Peyer's patch (tissue), 4 donors: ENCODE data around the gene CACNA2D3. TPM values are rescaled to one million over a fixed set of nuclear protein-coding genes. Genes with fewer than 3 reads are reported as not detected.

Experiments used
- DNase-seq, 3 donors: peaks; one replicate each; pipeline ENCODE4 v3.0.0-alpha.2; 2017 to 2019
- H3K27ac ChIP-seq, 4 donors: fragments of 200-600 bp; sonication (generic); one replicate each; pipeline ENCODE4 v1.5.1; 2016 to 2019
- H3K27me3 ChIP-seq, 2 donors: fragments of 200-600 bp; sonication (generic); one replicate each; pipeline ENCODE4 v1.5.1; 2019
- H3K36me3 ChIP-seq, 3 donors: fragments of 200-600 bp; sonication (generic); one replicate each; pipeline ENCODE4 v1.5.1; 2016 to 2019
- H3K4me1 ChIP-seq, 4 donors: fragments of 200-600 bp; sonication (generic); one replicate each; pipeline ENCODE4 v1.5.1; 2016 to 2019
- H3K4me3 ChIP-seq, 4 donors: fragments of 200-600 bp; sonication (generic); 1 replicate in 3 of 4; 2 replicates in 1 of 4; pipeline ENCODE4 v1.5.1; 2016 to 2019; ENCODE audit warnings: mild to moderate bottlenecking in 1 of 4
- H3K9me3 ChIP-seq, 4 donors: fragments of 200-600 bp; sonication (generic); one replicate each; pipeline ENCODE4 v1.5.1; 2016 to 2019; ENCODE audit warnings: mild to moderate bottlenecking in 1 of 4
- POLR2A ChIP-seq, 2 donors: fragments of 450-650 bp; IDR thresholded peaks; one replicate each; pipeline ENCODE4 v1.5.1; 2017; ENCODE audit warnings: antibody characterized with exemption in 2 of 2, mild to moderate bottlenecking in 2 of 2, moderate library complexity in 2 of 2
- total RNA-seq, 4 donors: library from RNA; depleted of rRNA; stranded (reverse); fragments of >200 nt; gene quantifications; one replicate each; pipeline ENCODE4 v1.1.0, GENCODE V29; 2016
- TF ChIP-seq, protein P1 (sequence below), 6 experiments: fragments of 450-650 bp in 4 of 6; fragments of 200-600 bp in 2 of 6; sonication (generic) in 1 of 6; IDR thresholded peaks; one replicate each; pipeline ENCODE4 v1.5.1; 2017 to 2019; ENCODE audit warnings: antibody characterized with exemption in 6 of 6, mild to moderate bottlenecking in 3 of 6, moderate library complexity in 1 of 6

Gene CACNA2D3
- total RNA-seq, 4 donors from 2014 or later = 0.27 to 5.0 TPM; not detected in 2

DNA sequence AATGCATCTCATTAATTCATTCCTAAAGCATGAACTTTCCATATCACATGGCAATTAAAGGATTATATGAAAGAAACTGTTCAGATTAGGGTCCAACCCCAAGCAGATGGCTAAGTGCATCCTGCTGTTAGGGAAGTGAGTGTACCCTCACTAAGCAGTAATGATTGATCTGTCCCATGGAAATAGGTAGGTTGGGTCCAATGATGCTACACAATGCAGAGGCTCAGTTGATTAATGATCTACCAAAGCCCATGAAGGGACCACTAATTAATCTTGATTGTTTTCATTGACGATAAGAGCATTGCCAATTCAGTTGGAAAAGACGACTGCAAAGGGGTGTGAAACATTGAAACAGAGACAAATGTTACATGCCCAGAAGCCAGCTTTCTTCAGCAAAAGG lies 1000.0 kb downstream of the CACNA2D3 start:
- Histone ChIP-seq H3K27ac (no peak overlapping the region), H3K27me3 (no peaks in the 10 kb centered on the region), H3K36me3 (no peaks in the 10 kb centered on the region), H3K9me3 (no peaks in the 10 kb centered on the region), H3K4me1 (no peaks in the 10 kb centered on the region), H3K4me3 (no peak overlapping the region)
- DNase-seq = no peak
- no peak for TF ChIP-seq POLR2A (IDR thresholded peaks at IDR 0.05)
- TF ChIP-seq, protein P1, sequence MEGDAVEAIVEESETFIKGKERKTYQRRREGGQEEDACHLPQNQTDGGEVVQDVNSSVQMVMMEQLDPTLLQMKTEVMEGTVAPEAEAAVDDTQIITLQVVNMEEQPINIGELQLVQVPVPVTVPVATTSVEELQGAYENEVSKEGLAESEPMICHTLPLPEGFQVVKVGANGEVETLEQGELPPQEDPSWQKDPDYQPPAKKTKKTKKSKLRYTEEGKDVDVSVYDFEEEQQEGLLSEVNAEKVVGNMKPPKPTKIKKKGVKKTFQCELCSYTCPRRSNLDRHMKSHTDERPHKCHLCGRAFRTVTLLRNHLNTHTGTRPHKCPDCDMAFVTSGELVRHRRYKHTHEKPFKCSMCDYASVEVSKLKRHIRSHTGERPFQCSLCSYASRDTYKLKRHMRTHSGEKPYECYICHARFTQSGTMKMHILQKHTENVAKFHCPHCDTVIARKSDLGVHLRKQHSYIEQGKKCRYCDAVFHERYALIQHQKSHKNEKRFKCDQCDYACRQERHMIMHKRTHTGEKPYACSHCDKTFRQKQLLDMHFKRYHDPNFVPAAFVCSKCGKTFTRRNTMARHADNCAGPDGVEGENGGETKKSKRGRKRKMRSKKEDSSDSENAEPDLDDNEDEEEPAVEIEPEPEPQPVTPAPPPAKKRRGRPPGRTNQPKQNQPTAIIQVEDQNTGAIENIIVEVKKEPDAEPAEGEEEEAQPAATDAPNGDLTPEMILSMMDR (IDR thresholded peaks at IDR 0.05) = no peak

Other genes starting within 250 kb of the CACNA2D3 start
- gene ACTR8, start 240.4 kb upstream of the CACNA2D3 start, total RNA-seq = 10 to 100 TPM; 13.7 to 53.6 (median 24.9) TPM
- 10 to 100 TPM; 26.1 to 69.7 (median 41.9) TPM for gene SELENOK, start 230.7 kb upstream of the CACNA2D3 start, total RNA-seq